Transverse colon (tissue), 4 donors: ENCODE data around the gene STOML2. TPM values are rescaled to one million over a fixed set of nuclear protein-coding genes. Genes with fewer than 3 reads are reported as not detected.
A peak's percentile ranks its signal among the peaks of the same experiment; 100 is the strongest.

Experiments used
- DNase-seq: peaks from one replicate; pipeline ENCODE4 v3.0.0-alpha.2; 2019
- H3K27ac ChIP-seq, 4 donors: fragments of 200-600 bp; sonication (generic); 2 replicates each; pipeline ENCODE4 v1.5.1; 2016 to 2018; ENCODE audit warnings: inconsistent platforms in 4 of 4
- H3K27me3 ChIP-seq: fragments of 200-600 bp; sonication (generic); 2 replicates; pipeline ENCODE4 v1.5.1; 2017; ENCODE audit warnings: inconsistent platforms
- H3K36me3 ChIP-seq, 4 donors: fragments of 200-600 bp; sonication (generic); 2 replicates each; pipeline ENCODE4 v1.5.1; 2017 to 2019; ENCODE audit warnings: inconsistent platforms in 4 of 4
- H3K4me1 ChIP-seq, 4 donors: fragments of 200-600 bp; sonication (generic); 2 replicates each; pipeline ENCODE4 v1.5.1; 2017 to 2020; ENCODE audit warnings: inconsistent platforms in 4 of 4
- H3K4me3 ChIP-seq, 4 donors: fragments of 200-600 bp; sonication (generic); 1 replicate in 1 of 4; 2 replicates in 3 of 4; pipeline versions ENCODE4 v1.5.1 to v1.6.1; 2017 to 2019; ENCODE audit warnings: inconsistent platforms in 4 of 4
- H3K9me3 ChIP-seq, 2 donors: fragments of 200-600 bp; sonication (generic); 2 replicates each; pipeline ENCODE4 v1.5.1; 2017 to 2019; ENCODE audit warnings: inconsistent platforms in 2 of 2
- EP300 ChIP-seq: sonication (generic); formaldehyde crosslinking; IDR thresholded peaks from one replicate; pipeline ENCODE4 v1.6.1; 2017; ENCODE audit warnings: antibody characterized with exemption, low read depth
- POLR2A ChIP-seq: fragments of 450-650 bp; IDR thresholded peaks from one replicate; pipeline ENCODE4 v1.6.1; 2016; ENCODE audit warnings: antibody characterized with exemption, mild to moderate bottlenecking, moderate library complexity
- POLR2AphosphoS5 ChIP-seq, 3 donors: sonication (generic); formaldehyde crosslinking; IDR thresholded peaks; one replicate each; pipeline ENCODE4 v1.6.1; 2016; ENCODE audit warnings: antibody characterized with exemption in 3 of 3
- WGBS, 2 donors: methylation state at CpG; one replicate each; pipeline ENCODE4 v1.1.5; 2018; ENCODE audit warnings: low coverage in 1 of 2; 5-methylcytosine and 5-hydroxymethylcytosine counted together
- in situ Hi-C, 4 donors: fragments of 200-750 bp; cut with MboI; loops; one replicate each; pipeline versions ENCODE4 v1.15.0 to v1.15.1; 2017; ENCODE audit warnings: low sequenced_read_pairs in 3 of 4, low pct_ligation_motif_present in 1 of 4, low pct_unique_long_range_greater_than_20kb in 1 of 4
- intact Hi-C: fragments of 100-400 bp; cut with DNase I; formaldehyde crosslinking; loops from one replicate; pipeline ENCODE4 v1.15.1; 2023; ENCODE audit warnings: low total_unique reads
- total RNA-seq, 4 donors: library from RNA; depleted of rRNA; stranded (reverse); fragments of >200 nt; gene quantifications; one replicate each; pipeline ENCODE4 v1.1.0, GENCODE V29; 2016
- TF ChIP-seq, protein P1 (sequence below), 5 experiments: fragments of 200-600 bp in 3 of 5; fragments of 450-650 bp in 2 of 5; sonication (generic) in 3 of 5; IDR thresholded peaks; 1 replicate in 2 of 5; 2 replicates in 3 of 5; pipeline ENCODE4 v1.5.1; 2016 to 2017; ENCODE audit warnings: antibody characterized with exemption in 5 of 5, inconsistent platforms in 3 of 5, mild to moderate bottlenecking in 2 of 5, moderate library complexity in 1 of 5

STOML2 gene
- total RNA-seq, 4 donors from 2014 or later: 36.7 to 99.1 (median 70.9) TPM

DNA sequence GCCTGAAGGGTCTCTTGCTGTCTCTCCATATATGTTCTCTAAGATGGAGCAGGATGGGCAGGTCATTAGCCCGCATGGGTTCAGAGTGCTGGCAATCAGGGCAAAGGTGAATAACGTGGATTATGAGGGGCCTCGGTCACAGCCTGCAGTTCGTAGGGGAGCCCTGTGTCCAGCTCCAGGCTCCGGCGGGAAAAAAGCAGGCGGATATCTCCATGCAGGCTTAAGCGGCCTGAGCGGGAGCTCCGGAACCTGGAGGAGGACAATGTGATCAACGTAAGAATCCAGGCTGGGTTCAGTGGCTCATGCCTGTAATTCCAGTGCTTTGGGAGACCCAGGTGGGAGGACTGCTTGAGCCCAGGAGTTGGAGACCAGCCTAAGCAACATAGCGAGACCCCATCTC, 2.2 kb upstream of the STOML2 start:
- TF ChIP-seq POLR2A: no peak
- TF ChIP-seq EP300: no peak
- no peak for TF ChIP-seq POLR2AphosphoS5 (IDR thresholded peaks at IDR 0.05)
- TF ChIP-seq, protein P1, sequence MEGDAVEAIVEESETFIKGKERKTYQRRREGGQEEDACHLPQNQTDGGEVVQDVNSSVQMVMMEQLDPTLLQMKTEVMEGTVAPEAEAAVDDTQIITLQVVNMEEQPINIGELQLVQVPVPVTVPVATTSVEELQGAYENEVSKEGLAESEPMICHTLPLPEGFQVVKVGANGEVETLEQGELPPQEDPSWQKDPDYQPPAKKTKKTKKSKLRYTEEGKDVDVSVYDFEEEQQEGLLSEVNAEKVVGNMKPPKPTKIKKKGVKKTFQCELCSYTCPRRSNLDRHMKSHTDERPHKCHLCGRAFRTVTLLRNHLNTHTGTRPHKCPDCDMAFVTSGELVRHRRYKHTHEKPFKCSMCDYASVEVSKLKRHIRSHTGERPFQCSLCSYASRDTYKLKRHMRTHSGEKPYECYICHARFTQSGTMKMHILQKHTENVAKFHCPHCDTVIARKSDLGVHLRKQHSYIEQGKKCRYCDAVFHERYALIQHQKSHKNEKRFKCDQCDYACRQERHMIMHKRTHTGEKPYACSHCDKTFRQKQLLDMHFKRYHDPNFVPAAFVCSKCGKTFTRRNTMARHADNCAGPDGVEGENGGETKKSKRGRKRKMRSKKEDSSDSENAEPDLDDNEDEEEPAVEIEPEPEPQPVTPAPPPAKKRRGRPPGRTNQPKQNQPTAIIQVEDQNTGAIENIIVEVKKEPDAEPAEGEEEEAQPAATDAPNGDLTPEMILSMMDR (IDR thresholded peaks at IDR 0.05): no peak
- intact Hi-C loops: no loop called here
- DNase-seq: no peak
- no peak overlapping the region for H3K27ac ChIP-seq
- no peaks in the 10 kb centered on the region for H3K9me3 ChIP-seq
- H3K4me3 ChIP-seq: no peak overlapping the region
- peaks cover 12 to 27% (median 19%) of the 10 kb centered on the region in 4 donors for H3K4me1 ChIP-seq
- 93 to 97% methylated on average over 4 to 12 of the region's 12 CpGs for WGBS, 2 donors
- H3K36me3 ChIP-seq: peaks cover 0 to 49% (median 10%) of the 10 kb centered on the region in 4 donors
- H3K27me3 ChIP-seq: no peaks in the 10 kb centered on the region
- in situ Hi-C loops: loop anchor here in 1 of 4 donors (25.0 kb wide), 1 partner anchor 457 kb away; a partner anchor contains a TSS

DNA sequence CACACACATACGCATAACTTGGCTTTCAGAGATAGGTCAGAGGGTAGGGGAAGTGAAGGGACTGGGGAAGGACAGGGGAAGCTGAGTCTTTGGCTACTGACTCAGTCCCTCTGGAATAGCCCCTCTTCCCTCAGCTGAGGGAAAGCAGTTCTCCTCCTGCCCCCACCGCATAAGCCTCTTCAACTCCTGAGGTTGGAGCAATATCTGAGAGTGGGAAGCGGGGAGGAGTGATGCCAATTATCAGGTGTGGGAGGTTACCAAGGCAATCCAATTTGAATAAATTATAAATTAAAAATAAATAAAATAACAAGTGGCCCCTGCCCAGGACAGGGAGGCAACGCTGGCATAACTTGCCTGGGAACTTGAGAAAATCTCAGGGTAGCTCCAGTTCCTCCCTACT, 1.7 kb upstream of the STOML2 start:
- 83 to 93% methylated on average over 1 to 4 of the region's 4 CpGs for WGBS, 2 donors
- TF ChIP-seq EP300 (no peak), POLR2AphosphoS5 (IDR thresholded peaks at IDR 0.05) (no peak), POLR2A (no peak)
- TF ChIP-seq, protein P1 (IDR thresholded peaks at IDR 0.05): no peak
- Histone ChIP-seq H3K36me3 (peaks cover 0 to 54% (median 12%) of the 10 kb centered on the region in 4 donors), H3K27ac (peak overlapping the region in 1 of 4 donors; percentile 94), H3K9me3 (no peaks in the 10 kb centered on the region), H3K4me3 (no peak overlapping the region), H3K27me3 (no peaks in the 10 kb centered on the region), H3K4me1 (peaks cover 11 to 25% (median 18%) of the 10 kb centered on the region in 4 donors)
- in situ Hi-C loops: loop anchor here in 1 of 4 donors (25.0 kb wide), 1 partner anchor 458 kb away; a partner anchor contains a TSS
- intact Hi-C loops: no loop called here
- DNase-seq: no peak

DNA sequence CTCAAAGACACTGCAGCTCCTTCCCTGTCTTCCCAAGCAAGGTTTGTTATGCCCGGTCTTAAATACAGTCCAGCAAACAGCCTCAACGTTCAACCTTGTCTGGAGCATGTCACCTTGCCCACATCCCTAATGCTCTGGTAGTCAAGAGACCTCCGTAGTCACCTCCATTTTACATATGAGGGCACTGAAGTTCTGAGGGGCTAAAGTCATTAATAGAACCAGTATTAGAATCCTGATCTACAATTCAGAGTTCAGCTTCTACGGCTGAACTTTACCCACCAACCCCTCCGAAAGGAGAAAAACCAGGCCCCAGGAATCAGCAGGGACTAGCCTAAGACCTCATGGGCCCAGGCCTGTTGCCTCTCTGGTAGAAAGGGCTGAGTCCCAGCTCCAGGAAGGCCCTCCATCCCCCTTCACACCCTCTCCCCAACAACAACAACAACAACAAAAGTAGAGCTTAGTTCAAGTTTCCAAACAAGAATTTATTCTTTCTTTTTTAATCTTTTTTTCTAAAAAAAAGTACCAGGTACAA, 795 bp upstream of the STOML2 start:
- H3K4me3 ChIP-seq: peak overlapping the region in 2 of 4 donors; percentile 60 to 95
- TF ChIP-seq, protein P1 (IDR thresholded peaks at IDR 0.05): no peak
- no peak for TF ChIP-seq POLR2AphosphoS5 (IDR thresholded peaks at IDR 0.05)
- no peak for TF ChIP-seq EP300
- TF ChIP-seq POLR2A: no peak
- H3K9me3 ChIP-seq: no peaks in the 10 kb centered on the region
- peak overlapping the region; percentile 86 to 94 (median 91) for H3K27ac ChIP-seq
- in situ Hi-C loops (loop anchor here in 1 of 4 donors (25.0 kb wide), 1 partner anchor 459 kb away; a partner anchor contains a TSS), intact Hi-C loops (no loop called here)
- no peak for DNase-seq
- H3K27me3 ChIP-seq: no peaks in the 10 kb centered on the region
- peaks cover 11 to 25% (median 18%) of the 10 kb centered on the region in 4 donors for H3K4me1 ChIP-seq
- peaks cover 0 to 56% (median 12%) of the 10 kb centered on the region in 4 donors for H3K36me3 ChIP-seq
- 27 to 41% methylated on average over 3 to 5 of the region's 5 CpGs for WGBS, 2 donors

DNA sequence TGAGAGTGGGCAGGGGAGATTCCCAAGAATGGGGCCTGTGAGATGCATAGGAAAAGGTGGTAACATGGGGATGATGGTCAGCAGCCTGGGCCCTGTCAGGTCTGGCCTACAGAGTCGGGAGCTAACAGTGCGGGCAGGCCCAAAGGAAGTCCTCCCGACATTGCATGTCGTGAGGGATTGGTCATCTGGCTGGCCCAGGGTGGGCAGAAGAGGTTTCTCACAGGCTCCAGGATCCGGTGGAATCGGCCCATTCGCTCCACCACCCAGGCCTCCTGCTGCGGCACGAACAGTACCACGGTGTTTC, 514 bp downstream of the STOML2 start:
- TF ChIP-seq POLR2A: no peak
- TF ChIP-seq, protein P1 (IDR thresholded peaks at IDR 0.05): no peak
- no peak for TF ChIP-seq EP300
- TF ChIP-seq POLR2AphosphoS5 (IDR thresholded peaks at IDR 0.05): no peak
- Histone ChIP-seq H3K36me3 (peaks cover 0 to 48% (median 9%) of the 10 kb centered on the region in 4 donors), H3K27ac (peak overlapping the region; percentile 86 to 94 (median 91)), H3K4me1 (peaks cover 11 to 25% (median 18%) of the 10 kb centered on the region in 4 donors), H3K4me3 (peak overlapping the region; percentile 60 to 95 (median 75)), H3K27me3 (no peaks in the 10 kb centered on the region), H3K9me3 (no peaks in the 10 kb centered on the region)
- DNase-seq: peak; percentile 24
- in situ Hi-C loops: loop anchor here in 1 of 4 donors (25.0 kb wide), 1 partner anchor 460 kb away; a partner anchor contains a TSS
- intact Hi-C loops: no loop called here
- 2% methylated on average over 4 of the region's 10 CpGs; no CpG with 5 or more reads in 1 of the 2 donors for WGBS, 2 donors
